ENCODE results near the gene USP48.

Gene USP48

DNA sequence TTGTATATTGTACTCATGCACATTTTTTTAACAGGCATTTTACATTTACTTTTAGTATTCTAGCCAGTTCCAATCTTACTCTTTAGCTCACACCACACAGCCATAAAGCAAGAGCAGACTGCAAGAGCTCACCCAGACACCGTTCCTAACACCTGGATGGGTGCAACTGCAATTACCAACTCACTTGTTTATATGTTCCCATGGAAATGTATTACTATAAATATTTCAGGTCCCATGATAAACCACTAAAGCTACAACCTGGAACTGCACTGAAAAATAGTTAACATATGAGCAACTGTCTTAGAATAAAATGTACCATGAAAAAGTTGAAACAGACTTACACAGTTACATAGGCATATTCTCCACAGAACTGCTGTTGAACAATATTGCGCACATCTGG lies 30.8 kb downstream of the USP48 start:
- in situ Hi-C loops (cut with HindIII; ENCODE audit: low pct_ligation_motif_present, low sequenced_read_pairs) = no loop called here
- no peaks in the 10 kb centered on the region for H3K27me3 ChIP-seq (replicated peaks)
- H3K4me3 ChIP-seq (ENCODE audit: low read depth, low read length) = no peak overlapping the region
- TF ChIP-seq, protein P1, sequence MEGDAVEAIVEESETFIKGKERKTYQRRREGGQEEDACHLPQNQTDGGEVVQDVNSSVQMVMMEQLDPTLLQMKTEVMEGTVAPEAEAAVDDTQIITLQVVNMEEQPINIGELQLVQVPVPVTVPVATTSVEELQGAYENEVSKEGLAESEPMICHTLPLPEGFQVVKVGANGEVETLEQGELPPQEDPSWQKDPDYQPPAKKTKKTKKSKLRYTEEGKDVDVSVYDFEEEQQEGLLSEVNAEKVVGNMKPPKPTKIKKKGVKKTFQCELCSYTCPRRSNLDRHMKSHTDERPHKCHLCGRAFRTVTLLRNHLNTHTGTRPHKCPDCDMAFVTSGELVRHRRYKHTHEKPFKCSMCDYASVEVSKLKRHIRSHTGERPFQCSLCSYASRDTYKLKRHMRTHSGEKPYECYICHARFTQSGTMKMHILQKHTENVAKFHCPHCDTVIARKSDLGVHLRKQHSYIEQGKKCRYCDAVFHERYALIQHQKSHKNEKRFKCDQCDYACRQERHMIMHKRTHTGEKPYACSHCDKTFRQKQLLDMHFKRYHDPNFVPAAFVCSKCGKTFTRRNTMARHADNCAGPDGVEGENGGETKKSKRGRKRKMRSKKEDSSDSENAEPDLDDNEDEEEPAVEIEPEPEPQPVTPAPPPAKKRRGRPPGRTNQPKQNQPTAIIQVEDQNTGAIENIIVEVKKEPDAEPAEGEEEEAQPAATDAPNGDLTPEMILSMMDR (IDR thresholded peaks at IDR 0.05; ENCODE audit: low read depth, low read length, missing control alignments) = no peak
- no peak overlapping the region for H3K27ac ChIP-seq
- DNase-seq = no peak
- peaks cover 51% of the 10 kb centered on the region for H3K36me3 ChIP-seq (replicated peaks)

DNA sequence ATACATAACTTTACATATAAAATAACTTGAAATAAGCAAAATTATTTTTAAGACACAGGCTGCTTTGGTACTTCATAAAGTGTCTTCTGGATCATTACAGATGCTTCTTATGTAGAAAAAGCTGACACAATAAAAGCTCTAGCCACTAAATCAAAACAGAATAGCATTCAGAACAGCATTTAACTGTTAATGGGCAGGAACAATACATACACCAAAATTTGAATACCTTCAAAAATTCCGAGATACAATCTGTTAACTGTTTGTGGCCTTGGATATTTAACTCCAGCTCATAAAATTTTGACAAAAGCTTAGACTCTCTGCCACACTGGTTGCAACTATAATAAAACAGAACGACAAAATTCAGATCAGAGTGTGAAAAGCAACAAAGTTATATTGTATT lies 31.7 kb downstream of the USP48 start:
- Histone ChIP-seq H3K27me3 (replicated peaks) (no peaks in the 10 kb centered on the region), H3K36me3 (replicated peaks) (peaks cover 53% of the 10 kb centered on the region), H3K4me3 (ENCODE audit: low read depth, low read length) (no peak overlapping the region), H3K27ac (no peak overlapping the region)
- in situ Hi-C loops (cut with HindIII; ENCODE audit: low pct_ligation_motif_present, low sequenced_read_pairs) = no loop called here
- TF ChIP-seq, protein P1 (IDR thresholded peaks at IDR 0.05; ENCODE audit: low read depth, low read length, missing control alignments) = no peak
- no peak for DNase-seq

DNA sequence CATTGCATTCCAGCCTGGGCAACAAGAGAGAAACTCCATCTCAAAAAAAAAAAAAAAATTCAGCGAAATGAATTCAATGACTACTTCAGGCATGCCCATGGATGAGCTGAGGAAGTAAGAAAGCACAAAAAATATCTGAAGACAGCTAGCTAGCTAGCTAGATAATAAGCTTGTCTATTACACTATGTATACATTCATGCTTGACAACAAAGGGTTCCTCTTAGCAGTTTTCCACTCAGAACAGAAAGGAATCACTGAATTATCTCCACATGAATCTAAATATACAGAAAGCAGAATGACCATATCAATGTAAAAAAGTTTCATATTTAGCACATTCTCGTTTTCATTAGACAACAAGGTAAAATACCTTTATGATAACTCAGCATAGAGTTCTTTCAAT lies 32.1 kb downstream of the USP48 start:
- DNase-seq = no peak
- Histone ChIP-seq H3K27ac (no peak overlapping the region), H3K36me3 (replicated peaks) (peaks cover 51% of the 10 kb centered on the region), H3K4me3 (ENCODE audit: low read depth, low read length) (no peak overlapping the region), H3K27me3 (replicated peaks) (no peaks in the 10 kb centered on the region)
- in situ Hi-C loops (cut with HindIII; ENCODE audit: low pct_ligation_motif_present, low sequenced_read_pairs) = no loop called here
- TF ChIP-seq, protein P1 (IDR thresholded peaks at IDR 0.05; ENCODE audit: low read depth, low read length, missing control alignments) = no peak

DNA sequence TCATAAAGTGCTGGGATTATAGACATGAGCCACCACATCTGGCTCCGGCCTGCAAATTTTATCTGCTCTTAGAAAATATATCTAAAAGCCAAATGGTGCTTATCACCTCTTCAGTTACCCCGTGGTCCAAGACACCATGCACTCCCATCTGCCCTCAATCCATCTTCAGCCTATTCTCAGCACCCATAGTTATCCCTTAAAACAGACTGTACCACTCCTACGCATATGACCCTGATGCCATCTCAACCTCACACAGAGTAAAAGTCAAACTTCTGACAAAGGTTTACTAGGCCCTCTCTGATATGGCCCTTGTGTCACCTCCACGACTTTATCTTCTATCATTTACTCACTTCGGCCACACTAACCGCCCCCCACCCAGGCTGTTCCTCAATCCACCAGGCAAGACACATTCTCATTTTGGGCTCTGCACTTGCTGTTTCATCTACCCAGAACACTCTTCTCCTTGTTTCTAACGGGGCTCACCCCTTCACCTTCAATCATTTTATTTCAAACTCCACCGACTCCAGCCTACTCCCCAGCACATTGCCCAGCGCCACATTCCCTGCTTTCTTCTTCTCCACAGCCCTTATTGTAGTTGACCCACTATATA lies 33.0 kb downstream of the USP48 start:
- H3K27me3 ChIP-seq (replicated peaks) = no peaks in the 10 kb centered on the region
- TF ChIP-seq, protein P1 (IDR thresholded peaks at IDR 0.05; ENCODE audit: low read depth, low read length, missing control alignments) = no peak
- H3K27ac ChIP-seq = no peak overlapping the region
- H3K36me3 ChIP-seq (replicated peaks) = peaks cover 44% of the 10 kb centered on the region
- in situ Hi-C loops (cut with HindIII; ENCODE audit: low pct_ligation_motif_present, low sequenced_read_pairs) = no loop called here
- H3K4me3 ChIP-seq (ENCODE audit: low read depth, low read length) = no peak overlapping the region
- no peak for DNase-seq

DNA sequence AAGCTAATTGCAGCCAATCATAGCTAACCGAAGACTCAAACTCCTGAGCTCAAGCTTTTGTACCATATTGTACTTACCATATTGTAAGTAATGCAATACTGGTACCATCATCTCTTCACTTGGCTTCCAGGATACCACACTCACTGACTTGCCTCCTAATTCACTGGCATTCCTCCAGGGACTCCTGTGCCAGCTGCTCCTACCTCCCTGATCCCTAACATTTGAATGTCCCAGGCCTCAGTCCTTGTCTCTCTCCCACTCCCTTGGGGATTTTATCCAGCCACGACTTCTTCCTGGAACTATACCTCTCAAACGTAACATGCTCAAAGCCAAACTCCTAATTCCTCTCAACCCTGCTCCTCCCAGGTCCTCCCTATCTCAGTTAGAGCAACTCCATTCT lies 33.8 kb downstream of the USP48 start:
- no peak for DNase-seq
- Histone ChIP-seq H3K27me3 (replicated peaks) (no peaks in the 10 kb centered on the region), H3K27ac (no peak overlapping the region), H3K36me3 (replicated peaks) (peaks cover 46% of the 10 kb centered on the region), H3K4me3 (ENCODE audit: low read depth, low read length) (no peak overlapping the region)
- TF ChIP-seq, protein P1 (IDR thresholded peaks at IDR 0.05; ENCODE audit: low read depth, low read length, missing control alignments) = no peak
- in situ Hi-C loops (cut with HindIII; ENCODE audit: low pct_ligation_motif_present, low sequenced_read_pairs) = no loop called here

DNA sequence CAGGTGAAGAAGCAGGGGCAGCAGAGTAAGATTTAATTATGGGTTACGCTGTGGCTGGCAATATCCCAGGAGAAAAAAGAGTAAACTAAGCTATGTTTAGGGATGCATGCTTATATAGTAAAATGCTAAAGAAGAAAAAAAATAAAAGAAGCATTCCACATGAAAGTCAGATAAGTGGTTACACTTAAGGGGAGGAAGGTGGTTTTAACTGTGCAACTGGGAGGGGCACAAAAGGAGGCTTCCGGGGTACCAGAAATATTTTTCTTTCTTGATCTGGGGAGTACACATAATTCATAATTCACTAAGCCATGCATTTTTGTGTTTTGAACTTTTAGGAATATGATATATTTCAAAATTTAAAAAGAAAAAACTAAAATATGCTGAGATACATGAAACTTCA lies 39.5 kb downstream of the USP48 start:
- DNase-seq = no peak
- Histone ChIP-seq H3K4me3 (ENCODE audit: low read depth, low read length) (no peak overlapping the region), H3K36me3 (replicated peaks) (peaks cover 19% of the 10 kb centered on the region), H3K27ac (no peak overlapping the region), H3K27me3 (replicated peaks) (no peaks in the 10 kb centered on the region)
- in situ Hi-C loops (cut with HindIII; ENCODE audit: low pct_ligation_motif_present, low sequenced_read_pairs) = no loop called here
- TF ChIP-seq, protein P1 (IDR thresholded peaks at IDR 0.05; ENCODE audit: low read depth, low read length, missing control alignments) = no peak
